ENCODE data around the gene NEK5.
A peak's percentile ranks its signal among the peaks of the same experiment; 100 is the strongest.

The NEK5 gene

DNA sequence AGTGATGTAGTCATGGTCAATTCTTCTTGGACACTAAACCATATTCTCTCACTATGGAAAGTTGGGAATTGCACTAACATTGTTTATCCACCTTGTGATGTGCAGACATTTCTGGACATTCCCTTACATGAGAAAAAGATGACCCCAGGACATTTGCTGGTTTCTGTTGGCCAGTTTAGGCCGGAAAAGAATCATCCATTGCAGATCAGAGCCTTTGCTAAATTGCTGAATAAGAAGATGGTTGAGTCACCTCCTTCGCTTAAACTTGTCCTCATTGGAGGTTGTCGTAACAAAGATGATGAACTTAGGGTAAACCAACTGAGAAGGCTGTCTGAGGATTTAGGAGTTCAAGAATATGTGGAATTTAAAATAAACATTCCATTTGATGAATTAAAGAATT lies 104.4 kb downstream of the NEK5 start, which contains the start of gene UTP14C:
TSS of gene UTP14C (plus strand) at position 211 of the 400 bp plus-strand sequence. CDS start 4,114 bp downstream, outside the sequence.
- Histone ChIP-seq H3K9me3 (ENCODE audit: control insufficient read depth in 2 of 2, low read length in 2 of 2) (no peaks in the 10 kb centered on the region), H3K9ac (ENCODE audit: low read depth in 1 of 2, low read length in 2 of 2) (no peak within 1 kb of the TSS), H3K27ac (ENCODE audit: low read depth in 2 of 2, low read length in 2 of 2) (no peak within 1 kb of the TSS), H3K4me1 (ENCODE audit: control insufficient read depth in 2 of 2, insufficient read depth in 2 of 2, low read length in 2 of 2) (no peaks in the 10 kb centered on the region), H3K4me3 (ENCODE audit: low read length in 2 of 2) (no peak within 1 kb of the TSS), H3K27me3 (ENCODE audit: control insufficient read depth in 2 of 2, insufficient read depth in 2 of 2, low read length in 2 of 2) (no peaks in the 10 kb centered on the region), H3K36me3 (ENCODE audit: control insufficient read depth in 2 of 2, insufficient read depth in 2 of 2, low read length in 2 of 2) (peaks cover 22 to 63% of the 10 kb centered on the region in 2 donors)

DNA sequence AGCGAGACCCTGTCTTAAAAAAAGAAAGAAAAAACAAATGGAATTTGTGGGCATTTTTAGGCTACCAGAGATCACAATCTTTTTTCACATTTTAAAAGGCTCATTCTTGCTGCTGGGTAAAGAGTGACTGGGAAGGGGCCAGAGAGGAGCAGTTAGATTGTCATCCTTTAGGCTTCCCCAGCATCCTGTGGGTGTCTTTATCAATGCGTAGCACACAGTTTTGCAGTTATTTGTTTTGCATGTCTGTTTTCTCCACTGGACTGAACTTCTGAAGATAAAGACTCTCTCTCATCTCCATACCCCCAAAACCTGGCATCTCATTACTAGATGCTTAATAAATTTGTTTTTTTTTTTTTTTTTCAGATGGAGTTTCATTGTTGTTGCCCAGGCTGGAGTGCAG lies 106.5 kb downstream of the NEK5 start:
- Histone ChIP-seq H3K36me3 (ENCODE audit: control insufficient read depth in 2 of 2, insufficient read depth in 2 of 2, low read length in 2 of 2) (peaks cover 18 to 64% of the 10 kb centered on the region in 2 donors), H3K4me3 (ENCODE audit: low read length in 2 of 2) (no peak overlapping the region), H3K4me1 (ENCODE audit: control insufficient read depth in 2 of 2, insufficient read depth in 2 of 2, low read length in 2 of 2) (no peaks in the 10 kb centered on the region), H3K9me3 (ENCODE audit: control insufficient read depth in 2 of 2, low read length in 2 of 2) (no peaks in the 10 kb centered on the region), H3K9ac (ENCODE audit: low read depth in 1 of 2, low read length in 2 of 2) (no peak overlapping the region), H3K27me3 (ENCODE audit: control insufficient read depth in 2 of 2, insufficient read depth in 2 of 2, low read length in 2 of 2) (no peaks in the 10 kb centered on the region), H3K27ac (ENCODE audit: low read depth in 2 of 2, low read length in 2 of 2) (no peak overlapping the region)

DNA sequence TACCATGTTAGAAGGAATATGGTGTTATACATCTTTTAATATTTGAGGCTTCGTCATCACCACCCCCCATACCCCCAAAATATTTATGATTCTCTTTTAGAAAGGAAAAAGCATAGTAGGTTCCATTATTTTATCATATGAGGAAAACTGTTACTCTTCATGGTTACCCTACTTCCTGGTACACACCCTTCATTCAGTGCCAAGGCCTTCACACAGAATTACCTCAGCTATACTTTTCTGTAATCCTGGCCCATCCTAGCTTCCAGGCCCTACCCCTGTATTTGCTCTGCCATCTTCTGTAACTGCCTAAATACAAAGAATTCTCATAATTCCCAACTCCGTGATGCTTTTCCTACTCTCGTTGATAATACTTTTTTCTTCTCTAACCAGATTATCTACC lies 108.7 kb downstream of the NEK5 start:
- Histone ChIP-seq H3K9ac (ENCODE audit: low read depth in 1 of 2, low read length in 2 of 2) (no peak overlapping the region), H3K4me3 (ENCODE audit: low read length in 2 of 2) (no peak overlapping the region), H3K4me1 (ENCODE audit: control insufficient read depth in 2 of 2, insufficient read depth in 2 of 2, low read length in 2 of 2) (no peaks in the 10 kb centered on the region), H3K27ac (ENCODE audit: low read depth in 2 of 2, low read length in 2 of 2) (no peak overlapping the region), H3K27me3 (ENCODE audit: control insufficient read depth in 2 of 2, insufficient read depth in 2 of 2, low read length in 2 of 2) (no peaks in the 10 kb centered on the region), H3K36me3 (ENCODE audit: control insufficient read depth in 2 of 2, insufficient read depth in 2 of 2, low read length in 2 of 2) (peaks cover 14 to 48% of the 10 kb centered on the region in 2 donors), H3K9me3 (ENCODE audit: control insufficient read depth in 2 of 2, low read length in 2 of 2) (no peaks in the 10 kb centered on the region)

DNA sequence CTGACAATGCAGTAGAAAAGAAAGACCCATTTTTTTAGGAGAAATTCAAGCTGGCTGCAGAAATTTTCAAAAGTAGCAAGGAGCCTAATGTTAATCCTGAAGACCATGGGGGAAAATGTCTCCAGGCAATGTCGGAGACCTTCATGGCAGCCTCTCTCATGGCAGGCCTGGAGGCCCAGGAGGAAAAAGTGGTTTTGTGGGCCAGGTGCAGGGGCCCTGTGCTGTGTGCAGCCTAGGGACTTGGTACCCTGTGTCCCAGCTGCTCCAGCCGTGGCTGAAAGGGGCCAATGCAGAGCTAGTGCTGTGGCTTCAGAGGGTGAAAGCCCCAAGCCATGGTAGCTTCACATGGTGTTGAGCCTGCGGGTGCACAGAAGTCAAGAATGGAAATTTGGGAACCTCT lies 112.6 kb downstream of the NEK5 start:
- H3K9ac ChIP-seq (ENCODE audit: low read depth in 1 of 2, low read length in 2 of 2), result no peak overlapping the region
- H3K36me3 ChIP-seq (ENCODE audit: control insufficient read depth in 2 of 2, insufficient read depth in 2 of 2, low read length in 2 of 2), result peaks cover 1 to 25% of the 10 kb centered on the region in 2 donors
- no peak overlapping the region for H3K4me3 ChIP-seq (ENCODE audit: low read length in 2 of 2)
- peaks cover 5 to 10% of the 10 kb centered on the region in 2 donors for H3K4me1 ChIP-seq (ENCODE audit: control insufficient read depth in 2 of 2, insufficient read depth in 2 of 2, low read length in 2 of 2)
- no peak overlapping the region for H3K27ac ChIP-seq (ENCODE audit: low read depth in 2 of 2, low read length in 2 of 2)
- no peaks in the 10 kb centered on the region for H3K27me3 ChIP-seq (ENCODE audit: control insufficient read depth in 2 of 2, insufficient read depth in 2 of 2, low read length in 2 of 2)
- no peaks in the 10 kb centered on the region for H3K9me3 ChIP-seq (ENCODE audit: control insufficient read depth in 2 of 2, low read length in 2 of 2)

DNA sequence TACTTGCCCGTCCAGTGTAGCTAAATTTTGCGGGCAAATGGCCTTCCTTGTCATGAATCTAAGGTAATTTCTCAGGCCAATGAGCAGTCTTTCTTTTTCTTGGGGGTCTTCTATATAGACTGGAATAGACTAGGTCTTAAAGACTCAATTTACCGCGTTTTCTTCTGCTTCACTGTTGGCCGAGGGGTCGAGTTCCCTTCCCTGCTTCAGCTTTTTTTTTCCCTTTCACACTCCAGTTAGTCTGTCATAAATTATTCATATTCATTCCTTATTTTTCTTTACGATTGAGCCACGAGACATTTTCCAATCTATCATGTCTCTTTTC lies 116.4 kb downstream of the NEK5 start:
- H3K27me3 ChIP-seq (ENCODE audit: control insufficient read depth in 2 of 2, insufficient read depth in 2 of 2, low read length in 2 of 2), result no peaks in the 10 kb centered on the region
- H3K4me3 ChIP-seq (ENCODE audit: low read length in 2 of 2), result peak overlapping the region; percentile 87 to 94
- peak overlapping the region; percentile 81 to 85 for H3K9ac ChIP-seq (ENCODE audit: low read depth in 1 of 2, low read length in 2 of 2)
- H3K4me1 ChIP-seq (ENCODE audit: control insufficient read depth in 2 of 2, insufficient read depth in 2 of 2, low read length in 2 of 2), result peaks cover 11 to 15% of the 10 kb centered on the region in 2 donors
- H3K27ac ChIP-seq (ENCODE audit: low read depth in 2 of 2, low read length in 2 of 2), result peak overlapping the region; percentile 34 to 52
- H3K9me3 ChIP-seq (ENCODE audit: control insufficient read depth in 2 of 2, low read length in 2 of 2), result no peaks in the 10 kb centered on the region
- peaks cover 0 to under 1% of the 10 kb centered on the region in 2 donors for H3K36me3 ChIP-seq (ENCODE audit: control insufficient read depth in 2 of 2, insufficient read depth in 2 of 2, low read length in 2 of 2)

DNA sequence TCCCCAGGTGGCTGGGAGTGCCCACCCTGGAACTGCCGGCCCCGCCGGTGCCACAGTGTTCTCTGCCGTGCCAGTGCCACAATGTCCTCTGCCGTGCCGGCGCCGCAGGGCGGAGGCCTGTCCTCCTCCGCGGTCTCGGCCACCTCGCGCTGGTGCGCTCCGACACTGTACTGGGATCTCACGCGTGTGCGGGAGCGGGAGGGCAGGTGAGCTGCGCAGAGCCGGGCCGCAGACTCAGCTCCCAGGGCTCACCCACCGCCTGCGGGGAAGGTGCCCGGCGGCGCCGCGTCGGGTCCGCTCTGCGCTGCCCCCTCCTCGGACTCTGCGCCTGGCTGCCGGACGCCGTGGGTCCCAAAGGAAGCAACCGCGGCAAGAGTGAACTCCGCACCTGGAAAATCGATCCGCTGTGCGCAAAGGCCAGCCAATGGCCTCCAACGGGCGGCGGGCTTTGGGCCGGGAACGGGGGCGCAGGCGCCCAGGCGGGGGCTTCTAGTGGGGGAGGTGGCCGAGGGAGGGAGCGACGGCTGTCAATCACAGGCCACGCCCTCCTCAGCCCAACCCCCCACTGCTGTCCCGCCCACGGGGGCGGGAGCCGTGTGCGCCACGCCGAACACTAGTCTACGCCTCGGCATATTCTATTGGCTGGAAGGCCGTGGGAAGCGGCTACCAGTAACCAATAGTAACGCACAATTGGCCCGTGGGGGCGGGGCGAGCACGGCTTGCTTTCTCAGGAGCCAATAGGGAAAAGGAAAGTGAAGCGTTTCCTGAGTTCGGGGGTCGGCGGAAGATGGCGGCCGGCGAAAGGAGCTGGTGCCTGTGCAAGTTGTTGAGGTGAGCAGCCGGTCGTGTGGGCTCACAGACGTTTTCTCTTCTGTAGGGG lies 117.0 kb downstream of the NEK5 start, which contains the start of gene ALG11:
TSS of gene ALG11 (plus strand) at position 767 of the 880 bp plus-strand sequence. CDS start at position 788, 21 bp downstream.
- Histone ChIP-seq H3K27me3 (ENCODE audit: control insufficient read depth in 2 of 2, insufficient read depth in 2 of 2, low read length in 2 of 2) (no peaks in the 10 kb centered on the region), H3K36me3 (ENCODE audit: control insufficient read depth in 2 of 2, insufficient read depth in 2 of 2, low read length in 2 of 2) (no peaks in the 10 kb centered on the region), H3K9ac (ENCODE audit: low read depth in 1 of 2, low read length in 2 of 2) (peak within 1 kb of the TSS; percentile 81 to 85), H3K27ac (ENCODE audit: low read depth in 2 of 2, low read length in 2 of 2) (peak within 1 kb of the TSS; percentile 73 to 77), H3K9me3 (ENCODE audit: control insufficient read depth in 2 of 2, low read length in 2 of 2) (no peaks in the 10 kb centered on the region), H3K4me1 (ENCODE audit: control insufficient read depth in 2 of 2, insufficient read depth in 2 of 2, low read length in 2 of 2) (peaks cover 11 to 15% of the 10 kb centered on the region in 2 donors), H3K4me3 (ENCODE audit: low read length in 2 of 2) (peak within 1 kb of the TSS; percentile 87 to 94)

DNA sequence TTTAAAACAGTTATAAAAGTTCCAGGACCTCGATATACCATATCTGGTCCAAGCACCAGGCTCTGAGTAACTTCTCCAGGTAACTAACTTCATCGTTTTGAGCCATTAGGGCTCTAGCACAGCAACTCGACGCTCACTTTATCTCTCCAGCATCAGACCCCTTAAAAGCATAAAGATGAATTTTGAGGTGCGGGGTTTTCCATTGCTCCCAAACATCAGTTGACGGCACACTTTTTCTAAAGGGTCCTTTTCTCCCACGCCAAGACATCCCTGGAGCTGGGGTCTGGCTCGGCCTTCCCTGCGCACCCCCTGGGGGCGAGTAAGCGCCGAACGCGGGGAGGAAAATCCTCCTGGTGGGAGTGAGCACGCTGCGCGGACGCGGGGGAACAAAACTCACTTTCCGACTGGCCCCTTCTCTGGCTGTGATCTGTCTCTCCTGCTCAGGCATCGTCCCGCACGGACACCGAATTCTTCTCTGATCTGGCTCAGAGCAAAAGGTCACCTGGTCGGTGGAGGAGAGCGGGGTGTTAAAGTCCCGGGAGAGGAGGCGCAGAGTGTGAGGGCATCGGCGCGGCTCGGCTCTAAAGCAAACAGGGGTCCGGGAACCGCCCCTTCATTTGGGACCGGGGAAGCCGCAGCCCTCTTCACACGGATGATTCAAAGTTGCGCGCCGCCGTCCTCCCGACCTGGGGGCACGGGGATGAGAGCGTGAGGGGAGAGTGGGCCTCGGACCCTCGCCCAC lies 117.8 kb downstream of the NEK5 start, which contains the start of gene ATP7B:
TSS of gene ATP7B (minus strand) at position 561 of the 742 bp plus-strand sequence. CDS start at position 448, 113 bp downstream.
- no peaks in the 10 kb centered on the region for H3K9me3 ChIP-seq (ENCODE audit: control insufficient read depth in 2 of 2, low read length in 2 of 2)
- no peaks in the 10 kb centered on the region for H3K36me3 ChIP-seq (ENCODE audit: control insufficient read depth in 2 of 2, insufficient read depth in 2 of 2, low read length in 2 of 2)
- H3K4me1 ChIP-seq (ENCODE audit: control insufficient read depth in 2 of 2, insufficient read depth in 2 of 2, low read length in 2 of 2), result peaks cover 11 to 15% of the 10 kb centered on the region in 2 donors
- peak within 1 kb of the TSS; percentile 81 to 85 for H3K9ac ChIP-seq (ENCODE audit: low read depth in 1 of 2, low read length in 2 of 2)
- peak within 1 kb of the TSS; percentile 73 to 77 for H3K27ac ChIP-seq (ENCODE audit: low read depth in 2 of 2, low read length in 2 of 2)
- no peaks in the 10 kb centered on the region for H3K27me3 ChIP-seq (ENCODE audit: control insufficient read depth in 2 of 2, insufficient read depth in 2 of 2, low read length in 2 of 2)
- H3K4me3 ChIP-seq (ENCODE audit: low read length in 2 of 2), result peak within 1 kb of the TSS; percentile 87 to 94

DNA sequence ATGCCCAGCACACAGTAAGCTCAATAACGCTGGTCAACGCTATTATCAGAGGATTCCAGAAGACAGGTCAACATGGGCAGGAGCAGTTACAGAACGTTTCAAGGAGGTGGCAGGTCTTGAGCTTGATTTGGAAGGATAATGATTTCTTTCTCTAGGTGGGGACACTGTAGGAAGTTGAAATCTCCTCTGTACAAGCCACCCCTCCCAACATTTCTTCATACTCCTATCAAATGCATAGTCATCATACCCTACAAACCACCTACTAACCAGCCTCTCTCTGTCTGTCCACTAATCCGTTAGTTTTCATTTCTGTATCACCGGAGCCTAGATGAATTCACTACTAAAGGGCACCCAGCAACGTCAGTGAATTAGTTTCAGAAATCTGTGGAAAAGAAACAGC lies 118.9 kb downstream of the NEK5 start:
- H3K27me3 ChIP-seq (ENCODE audit: control insufficient read depth in 2 of 2, insufficient read depth in 2 of 2, low read length in 2 of 2), result no peaks in the 10 kb centered on the region
- H3K9me3 ChIP-seq (ENCODE audit: control insufficient read depth in 2 of 2, low read length in 2 of 2), result no peaks in the 10 kb centered on the region
- H3K9ac ChIP-seq (ENCODE audit: low read depth in 1 of 2, low read length in 2 of 2), result no peak overlapping the region
- peaks cover 11 to 16% of the 10 kb centered on the region in 2 donors for H3K4me1 ChIP-seq (ENCODE audit: control insufficient read depth in 2 of 2, insufficient read depth in 2 of 2, low read length in 2 of 2)
- no peak overlapping the region for H3K4me3 ChIP-seq (ENCODE audit: low read length in 2 of 2)
- H3K36me3 ChIP-seq (ENCODE audit: control insufficient read depth in 2 of 2, insufficient read depth in 2 of 2, low read length in 2 of 2), result no peaks in the 10 kb centered on the region
- no peak overlapping the region for H3K27ac ChIP-seq (ENCODE audit: low read depth in 2 of 2, low read length in 2 of 2)

DNA sequence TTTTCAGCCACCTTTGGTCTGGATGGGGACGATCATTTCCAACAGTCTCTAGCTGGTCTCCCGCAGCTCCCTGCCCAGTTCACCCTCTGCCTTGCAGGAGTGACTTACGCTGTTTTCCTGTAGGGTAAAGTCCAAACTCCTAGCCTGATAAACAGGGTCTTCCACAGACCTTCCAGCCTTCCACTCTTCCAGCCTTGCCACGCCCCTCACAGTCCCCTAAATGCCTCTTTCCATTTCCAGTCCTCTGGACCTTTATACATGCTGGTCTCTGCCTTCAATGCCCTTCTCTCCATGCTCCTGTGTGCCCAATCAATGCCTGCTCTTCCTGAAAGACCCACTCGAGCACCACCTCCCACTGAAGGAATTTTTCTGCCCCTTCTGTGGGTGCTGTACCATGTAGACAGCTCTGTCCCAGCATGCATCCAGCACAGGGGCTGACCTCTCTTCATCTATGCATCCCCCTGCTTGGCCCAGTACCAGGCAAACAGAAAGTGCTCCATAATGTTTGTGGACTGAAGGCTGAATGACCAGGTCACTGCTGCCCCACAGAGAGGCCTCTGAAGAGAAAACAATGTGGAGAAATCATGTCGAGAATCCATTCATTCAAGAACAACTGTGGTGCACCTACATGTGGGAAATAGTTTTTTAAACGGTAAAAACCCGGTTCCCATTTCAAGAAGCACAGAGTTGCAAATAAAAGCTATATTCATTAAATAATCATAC lies 122.2 kb downstream of the NEK5 start:
- Histone ChIP-seq H3K27me3 (ENCODE audit: control insufficient read depth in 2 of 2, insufficient read depth in 2 of 2, low read length in 2 of 2) (no peaks in the 10 kb centered on the region), H3K36me3 (ENCODE audit: control insufficient read depth in 2 of 2, insufficient read depth in 2 of 2, low read length in 2 of 2) (no peaks in the 10 kb centered on the region), H3K4me1 (ENCODE audit: control insufficient read depth in 2 of 2, insufficient read depth in 2 of 2, low read length in 2 of 2) (peaks cover 5 to 15% of the 10 kb centered on the region in 2 donors), H3K4me3 (ENCODE audit: low read length in 2 of 2) (no peak overlapping the region), H3K9ac (ENCODE audit: low read depth in 1 of 2, low read length in 2 of 2) (no peak overlapping the region), H3K9me3 (ENCODE audit: control insufficient read depth in 2 of 2, low read length in 2 of 2) (no peaks in the 10 kb centered on the region), H3K27ac (ENCODE audit: low read depth in 2 of 2, low read length in 2 of 2) (no peak overlapping the region)
